Measurements from ENCODE around the gene LGALS3BP. TPM values are rescaled to one million over a fixed set of nuclear protein-coding genes. Genes with fewer than 3 reads are reported as not detected.

The LGALS3BP gene
- total and polyA plus RNA-seq, 2 of the 13 experiments (the other 11 are each of a cell fraction or from before 2014, with no cell fraction given) = 137 to 332 TPM

DNA sequence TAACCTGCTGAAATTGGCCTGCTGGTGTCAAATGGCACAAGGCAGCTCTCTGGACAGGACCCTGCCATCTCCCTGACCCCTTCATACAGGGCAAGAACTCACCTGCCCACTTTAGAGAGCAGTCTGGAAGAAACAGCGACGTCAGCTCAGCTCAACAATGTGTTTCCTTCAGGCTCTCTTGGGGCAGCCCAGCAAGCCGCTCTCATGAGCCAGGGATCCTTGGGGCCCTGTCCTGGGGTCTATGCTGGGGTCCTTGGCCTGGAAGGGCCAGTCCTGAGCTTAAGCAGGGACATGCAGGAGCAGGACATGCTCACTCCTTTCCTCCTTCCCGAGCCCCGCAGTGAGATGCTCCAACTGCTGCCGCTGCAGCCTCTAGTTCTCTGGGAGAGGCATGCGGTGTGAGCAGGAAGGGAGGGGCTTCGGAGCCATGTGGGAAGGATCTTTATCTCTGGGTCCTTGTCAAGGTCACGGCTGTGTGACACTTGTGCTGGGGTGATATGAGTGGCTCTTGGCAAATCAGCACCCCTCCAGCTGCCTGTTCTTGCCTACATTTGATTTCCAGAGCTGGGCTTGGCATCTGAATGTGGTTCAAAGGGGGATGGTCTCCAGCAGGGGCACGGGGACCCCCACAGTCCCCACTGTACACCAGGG lies 47.7 kb upstream of the LGALS3BP start (continued):
- TF ChIP-seq, protein P1, sequence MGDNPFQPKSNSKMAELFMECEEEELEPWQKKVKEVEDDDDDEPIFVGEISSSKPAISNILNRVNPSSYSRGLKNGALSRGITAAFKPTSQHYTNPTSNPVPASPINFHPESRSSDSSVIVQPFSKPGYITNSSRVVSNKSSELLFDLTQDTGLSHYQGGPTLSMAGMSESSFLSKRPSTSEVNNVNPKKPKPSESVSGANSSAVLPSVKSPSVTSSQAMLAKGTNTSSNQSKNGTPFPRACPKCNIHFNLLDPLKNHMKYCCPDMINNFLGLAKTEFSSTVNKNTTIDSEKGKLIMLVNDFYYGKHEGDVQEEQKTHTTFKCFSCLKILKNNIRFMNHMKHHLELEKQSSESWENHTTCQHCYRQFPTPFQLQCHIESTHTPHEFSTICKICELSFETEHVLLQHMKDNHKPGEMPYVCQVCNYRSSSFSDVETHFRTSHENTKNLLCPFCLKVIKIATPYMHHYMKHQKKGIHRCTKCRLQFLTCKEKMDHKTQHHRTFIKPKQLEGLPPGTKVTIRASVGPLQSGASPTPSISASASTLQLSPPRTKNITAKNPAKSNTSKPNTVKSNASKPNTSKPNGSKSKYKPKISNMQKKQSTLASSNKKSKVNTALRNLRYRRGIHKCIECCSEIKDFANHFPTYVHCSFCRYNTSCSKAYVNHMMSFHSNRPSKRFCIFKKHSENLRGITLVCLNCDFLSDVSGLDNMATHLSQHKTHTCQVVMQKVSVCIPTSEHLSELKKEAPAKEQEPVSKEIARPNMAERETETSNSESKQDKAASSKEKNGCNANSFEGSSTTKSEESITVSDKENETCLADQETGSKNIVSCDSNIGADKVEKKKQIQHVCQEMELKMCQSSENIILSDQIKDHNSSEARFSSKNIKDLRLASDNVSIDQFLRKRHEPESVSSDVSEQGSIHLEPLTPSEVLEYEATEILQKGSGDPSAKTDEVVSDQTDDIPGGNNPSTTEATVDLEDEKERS (CRISPR knock-in tag; IDR thresholded peaks at IDR 0.05) = 0 out of 2 replicates have a peak, but pooled peaks have one; percentile 9
- TF ChIP-seq PLRG1 (conservative IDR thresholded peaks at IDR 0.05) (no peak), ZNF724P (CRISPR knock-in tag; IDR thresholded peaks at IDR 0.05; ENCODE audit: borderline replicate concordance) (0 out of 2 replicates have a peak, but pooled peaks have one; percentile 58), ZBTB8A (CRISPR knock-in tag; IDR thresholded peaks at IDR 0.05; ENCODE audit: borderline replicate concordance, low read depth) (no peak; the same call in 1 of the 2 replicates), EEA1 (CRISPR knock-in tag; IDR thresholded peaks at IDR 0.05; ENCODE audit: borderline replicate concordance) (no peak), NFYC (CRISPR knock-in tag; IDR thresholded peaks at IDR 0.05) (0 out of 2 replicates have a peak, but pooled peaks have one; percentile 29)
- TF ChIP-seq, protein P2, sequence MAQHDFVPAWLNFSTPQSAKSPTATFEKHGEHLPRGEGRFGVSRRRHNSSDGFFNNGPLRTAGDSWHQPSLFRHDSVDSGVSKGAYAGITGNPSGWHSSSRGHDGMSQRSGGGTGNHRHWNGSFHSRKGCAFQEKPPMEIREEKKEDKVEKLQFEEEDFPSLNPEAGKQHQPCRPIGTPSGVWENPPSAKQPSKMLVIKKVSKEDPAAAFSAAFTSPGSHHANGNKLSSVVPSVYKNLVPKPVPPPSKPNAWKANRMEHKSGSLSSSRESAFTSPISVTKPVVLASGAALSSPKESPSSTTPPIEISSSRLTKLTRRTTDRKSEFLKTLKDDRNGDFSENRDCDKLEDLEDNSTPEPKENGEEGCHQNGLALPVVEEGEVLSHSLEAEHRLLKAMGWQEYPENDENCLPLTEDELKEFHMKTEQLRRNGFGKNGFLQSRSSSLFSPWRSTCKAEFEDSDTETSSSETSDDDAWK (CRISPR knock-in tag; IDR thresholded peaks at IDR 0.05) = no peak
- TF ChIP-seq, protein P3, sequence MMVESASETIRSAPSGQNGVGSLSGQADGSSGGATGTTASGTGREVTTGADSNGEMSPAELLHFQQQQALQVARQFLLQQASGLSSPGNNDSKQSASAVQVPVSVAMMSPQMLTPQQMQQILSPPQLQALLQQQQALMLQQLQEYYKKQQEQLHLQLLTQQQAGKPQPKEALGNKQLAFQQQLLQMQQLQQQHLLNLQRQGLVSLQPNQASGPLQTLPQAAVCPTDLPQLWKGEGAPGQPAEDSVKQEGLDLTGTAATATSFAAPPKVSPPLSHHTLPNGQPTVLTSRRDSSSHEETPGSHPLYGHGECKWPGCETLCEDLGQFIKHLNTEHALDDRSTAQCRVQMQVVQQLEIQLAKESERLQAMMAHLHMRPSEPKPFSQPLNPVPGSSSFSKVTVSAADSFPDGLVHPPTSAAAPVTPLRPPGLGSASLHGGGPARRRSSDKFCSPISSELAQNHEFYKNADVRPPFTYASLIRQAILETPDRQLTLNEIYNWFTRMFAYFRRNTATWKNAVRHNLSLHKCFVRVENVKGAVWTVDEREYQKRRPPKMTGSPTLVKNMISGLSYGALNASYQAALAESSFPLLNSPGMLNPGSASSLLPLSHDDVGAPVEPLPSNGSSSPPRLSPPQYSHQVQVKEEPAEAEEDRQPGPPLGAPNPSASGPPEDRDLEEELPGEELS (CRISPR knock-in tag; IDR thresholded peaks at IDR 0.05) = peak; percentile 49

Measured in HepG2 (cell line).